ENCODE measurements around the gene MYF5.
"Not testable (repeated sequence)": the region's sequence is repeated elsewhere in the genome, so short reads cannot be mapped to it uniquely, and the experiment has no call there.

Gene MYF5

GRCh38 chr12:80716696-80717469, at the start of gene MYF5:
MYF5 (plus strand) TSS chr12:80716912; CDS start chr12:80717064, 152 bp downstream.
- DNase-seq (ENCODE audit: low read depth), result no peak

- DNase-seq (ENCODE audit: low read depth), result no peak
Observed at GRCh38 chr12:80670214-80670613, 46.5 kb upstream of the MYF5 start.

GRCh38 chr12:80676042-80676636, 40.6 kb upstream of the MYF5 start:
- DNase-seq (ENCODE audit: low read depth), result not testable (repeated sequence)

GRCh38 chr12:80676856-80677255, 39.9 kb upstream of the MYF5 start:
- DNase-seq (ENCODE audit: low read depth), result no peak

GRCh38 chr12:80677994-80678393, 38.7 kb upstream of the MYF5 start:
- no peak for DNase-seq (ENCODE audit: low read depth)

- DNase-seq (ENCODE audit: low read depth), result no peak
Observed at GRCh38 chr12:80679346-80680131, 37.2 kb upstream of the MYF5 start.

- DNase-seq (ENCODE audit: low read depth), result no peak
Observed at GRCh38 chr12:80681287-80681686, 35.4 kb upstream of the MYF5 start.

GRCh38 chr12:80681786-80682185, 34.9 kb upstream of the MYF5 start:
- DNase-seq (ENCODE audit: low read depth), result no peak

- DNase-seq (ENCODE audit: low read depth), result no peak
Observed at GRCh38 chr12:80684077-80684495, 32.6 kb upstream of the MYF5 start.

GRCh38 chr12:80690090-80690489, 26.6 kb upstream of the MYF5 start:
- DNase-seq (ENCODE audit: low read depth), result no peak

GRCh38 chr12:80690513-80690912, 26.2 kb upstream of the MYF5 start:
- no peak for DNase-seq (ENCODE audit: low read depth)

GRCh38 chr12:80692114-80692513, 24.6 kb upstream of the MYF5 start:
- no peak for DNase-seq (ENCODE audit: low read depth)

- DNase-seq (ENCODE audit: low read depth), result no peak
Observed at GRCh38 chr12:80697270-80697887, 19.3 kb upstream of the MYF5 start.

- DNase-seq (ENCODE audit: low read depth), result no peak
Observed at GRCh38 chr12:80698256-80698655, 18.5 kb upstream of the MYF5 start.

- DNase-seq (ENCODE audit: low read depth), result no peak
Observed at GRCh38 chr12:80698847-80699542, 17.7 kb upstream of the MYF5 start.

- no peak for DNase-seq (ENCODE audit: low read depth)
Observed at GRCh38 chr12:80700327-80700726, 16.4 kb upstream of the MYF5 start.

GRCh38 chr12:80701388-80701787, 15.3 kb upstream of the MYF5 start:
- DNase-seq (ENCODE audit: low read depth), result no peak

- no peak for DNase-seq (ENCODE audit: low read depth)
Observed at GRCh38 chr12:80702889-80703805, 13.6 kb upstream of the MYF5 start.

- no peak for DNase-seq (ENCODE audit: low read depth)
Observed at GRCh38 chr12:80704420-80704819, 12.3 kb upstream of the MYF5 start.

GRCh38 chr12:80707126-80707829, 9.4 kb upstream of the MYF5 start, which contains the start of gene MYF6:
MYF6 (plus strand) TSS chr12:80707634; CDS start chr12:80707720, 86 bp downstream.
- DNase-seq (ENCODE audit: low read depth), result no peak

All from stimulated activated CD8-positive, alpha-beta memory T cell treated with anti-CD3 and anti-CD28 coated beads, Interleukin-12 subunit alpha, Interleukin-12 subunit beta, amount 100 ng/mL, for 4 hours (primary cell).